Measurements from ENCODE around the gene PHLPP1.

DNA sequence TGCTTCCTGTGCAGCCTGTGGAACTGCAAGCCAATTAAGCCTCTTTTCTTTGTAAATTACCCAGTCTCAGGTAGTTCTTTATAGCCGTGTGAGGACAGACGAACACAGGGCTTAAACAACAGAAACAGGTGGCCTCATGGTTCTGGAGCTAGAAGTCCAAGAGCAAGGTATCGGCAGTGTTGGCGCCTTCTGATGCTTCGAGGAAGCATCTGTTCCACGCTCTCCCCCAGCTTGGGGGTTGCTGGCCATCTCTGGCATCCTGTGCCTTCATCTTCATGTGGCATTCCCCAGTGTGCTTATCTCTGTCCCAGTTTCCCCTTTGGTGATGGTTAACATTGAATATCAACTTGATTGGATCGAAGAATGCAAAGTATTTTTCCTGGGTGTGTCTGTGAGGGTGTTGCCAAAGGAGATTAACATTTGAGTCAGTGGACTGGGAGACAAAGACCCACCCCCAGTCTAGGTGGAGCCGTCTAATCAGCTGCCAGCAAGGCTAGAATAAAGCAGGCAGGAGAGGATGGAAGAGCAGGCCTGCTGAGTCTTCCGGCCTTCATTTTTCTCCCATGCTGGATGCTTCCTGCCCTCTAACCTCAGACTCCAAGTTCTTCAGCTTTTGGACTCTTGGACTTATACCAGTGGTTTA is 287.6 kb downstream of the PHLPP1 start:
- no peak for TF ChIP-seq CTCF (IDR thresholded peaks at IDR 0.05; ENCODE audit: low read depth, low read length)
- TF ChIP-seq EZH2phosphoT487 (IDR thresholded peaks at IDR 0.05; ENCODE audit: low read depth) = no peak
